Fibroblast of villous mesenchyme (primary cell): Measurements from ENCODE around the gene KIAA0232. TPM values are rescaled to one million over a fixed set of nuclear protein-coding genes. Genes with fewer than 3 reads are reported as not detected.
"Not testable (repeated sequence)": the region's sequence is repeated elsewhere in the genome, so short reads cannot be mapped to it uniquely, and the experiment has no call there.

Experiments
- DNase-seq: peaks from one replicate; pipeline ENCODE4 v3.0.0-alpha.2; 2010; ENCODE audit warnings: low read depth
- H3K4me3 ChIP-seq: 2 replicates; pipeline ENCODE4 v1.5.1; 2011; ENCODE audit warnings: low read depth, mild to moderate bottlenecking, low read length
- CTCF ChIP-seq: IDR thresholded peaks from 2 replicates; pipeline ENCODE4 v1.5.1; 2012; ENCODE audit warnings: low read depth, mild to moderate bottlenecking, low read length; ENCODE audit not compliant: insufficient read depth
- total RNA-seq: library from RNA; depleted of rRNA; stranded (reverse); fragments of >200 nt; gene quantifications from 2 replicates; pipeline ENCODE4 v1.2.3, GENCODE V29; 2012

The KIAA0232 gene
- total RNA-seq, 1 donor, result 29.8 TPM

GRCh38 chr4:6755088-6755753, 27.3 kb upstream of the KIAA0232 start:
- H3K4me3 ChIP-seq, result no peak overlapping the region
- no peak for TF ChIP-seq CTCF
- no peak for DNase-seq

- DNase-seq, H3K4me3 ChIP-seq: not testable (repeated sequence)
Observed at GRCh38 chr4:6756345-6756744, 26.2 kb upstream of the KIAA0232 start.

DNA sequence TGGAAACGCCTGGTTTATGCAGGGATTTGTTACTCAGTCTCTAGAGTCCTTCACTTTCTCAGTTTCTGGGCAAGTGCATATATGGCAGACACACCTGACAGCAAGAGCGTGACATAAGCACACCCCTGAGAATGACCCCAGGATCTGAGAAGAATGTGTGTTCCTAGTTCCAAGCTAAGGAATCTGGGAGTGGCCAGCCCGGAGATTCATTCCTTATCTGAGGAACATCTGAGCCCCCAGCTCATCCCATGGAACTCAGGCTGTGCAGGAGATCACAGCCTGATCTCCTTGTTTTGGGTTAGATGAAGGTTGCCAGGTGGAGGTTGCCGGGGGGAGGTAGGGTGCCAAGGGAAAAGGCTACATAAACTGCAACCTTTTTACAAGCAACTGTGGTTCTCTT, 23.8 kb upstream of the KIAA0232 start:
- DNase-seq, result no peak

GRCh38 chr4:6760865-6761264, 21.7 kb upstream of the KIAA0232 start:
- DNase-seq, result no peak
- H3K4me3 ChIP-seq, result no peak overlapping the region
- no peak for TF ChIP-seq CTCF

More for the DNA sequence above, 23.8 kb upstream of the KIAA0232 start:
- no peak overlapping the region for H3K4me3 ChIP-seq
- no peak for TF ChIP-seq CTCF

DNA sequence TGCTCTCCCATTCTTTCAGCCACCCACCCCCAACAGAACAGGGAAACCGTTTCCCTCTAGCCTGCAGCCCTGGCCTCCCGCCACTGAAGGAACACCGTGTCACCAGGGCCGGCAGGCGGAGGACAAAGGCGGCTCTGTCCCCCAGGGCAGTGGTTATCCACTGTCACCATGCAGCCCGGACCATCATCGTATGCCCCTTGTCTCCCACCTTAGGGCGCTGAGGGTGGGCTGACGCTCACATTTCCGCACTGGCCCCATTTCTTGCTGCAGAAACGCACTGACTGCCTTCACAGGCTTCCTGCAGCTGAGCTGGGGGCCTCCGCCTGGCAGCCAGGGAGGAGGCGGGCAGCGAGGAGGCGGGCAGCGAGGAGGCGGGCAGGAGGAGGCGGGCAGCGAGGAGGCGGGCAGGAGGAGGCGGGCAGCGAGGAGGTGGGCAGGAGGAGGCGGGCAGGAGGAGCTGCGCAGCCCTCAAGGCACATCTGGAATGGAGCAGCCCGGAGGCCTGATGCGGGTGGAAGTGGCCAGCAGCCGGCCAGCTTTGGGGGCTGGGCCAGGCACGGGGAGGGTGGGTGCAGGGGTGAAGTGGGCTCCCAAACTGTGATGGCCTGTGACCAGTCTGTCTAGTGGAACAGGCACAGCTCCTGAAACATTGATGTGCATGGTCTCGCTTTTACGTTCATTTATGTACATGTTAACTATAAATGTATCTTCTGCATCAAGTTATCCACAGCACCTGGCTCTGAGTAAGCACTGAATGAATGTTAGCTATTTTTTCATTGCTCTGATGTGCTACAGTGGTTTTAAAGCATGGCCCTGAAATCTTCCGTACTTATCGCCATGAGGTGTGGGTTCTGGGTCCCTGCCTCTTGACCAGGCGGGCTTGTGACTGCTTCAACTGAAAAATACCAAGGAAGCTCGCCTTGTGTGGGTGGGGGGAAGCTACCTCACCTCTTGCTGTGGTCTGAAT, 20.6 kb upstream of the KIAA0232 start:
- no peak for DNase-seq
- no peak for TF ChIP-seq CTCF
- no peak overlapping the region for H3K4me3 ChIP-seq

GRCh38 chr4:6763330-6763851, 19.1 kb upstream of the KIAA0232 start:
- no peak overlapping the region for H3K4me3 ChIP-seq
- TF ChIP-seq CTCF, result peak; percentile 37
- no peak for DNase-seq

- no peak for DNase-seq
- no peak for TF ChIP-seq CTCF
- H3K4me3 ChIP-seq, result no peak overlapping the region
Observed at GRCh38 chr4:6764976-6765620, 17.4 kb upstream of the KIAA0232 start.
